RWPE1 (cell line): Measurements from ENCODE around the gene ABCA5.
"Not testable (repeated sequence)": the region's sequence is repeated elsewhere in the genome, so short reads cannot be mapped to it uniquely, and the experiment has no call there.

Source experiments
- CTCF ChIA-PET: fragments of 350-600 bp; sonication (Branson Sonifier 250); formaldehyde crosslinking; extraction: SDS; loops from one replicate; lab custom pipeline; 2021; lab: Yijun Ruan, JAX
- POLR2A ChIA-PET: fragments of 400-600 bp; formaldehyde crosslinking; extraction: SDS; loops from one replicate; lab custom pipeline; 2020; ENCODE audit warnings: antibody characterized with exemption; ENCODE audit not compliant: low non-redundant PET; lab: Yijun Ruan, JAX
- DNase-seq: peaks from one replicate; pipeline ENCODE4 v3.0.0; 2012; ENCODE audit warnings: low spot score
- H3K27ac ChIP-seq: fragments of 450-650 bp; 2 replicates; pipeline ENCODE4 v1.5.1; 2017
- CTCF ChIP-seq: fragments of 450-650 bp; conservative IDR thresholded peaks from 2 replicates; pipeline ENCODE4 v1.5.1; 2017; ENCODE audit warnings: low read depth, mild to moderate bottlenecking

Gene ABCA5

GRCh38 chr17:69213059-69213813 lies 113.7 kb downstream of the ABCA5 start:
- DNase-seq, result no peak
- POLR2A ChIA-PET, result no interaction called here
- CTCF ChIA-PET, result no interaction called here
- no peak overlapping the region for H3K27ac ChIP-seq
- TF ChIP-seq CTCF, result no peak

- no peak for DNase-seq
- ChIA-PET POLR2A (no interaction called here), CTCF (no interaction called here)
- TF ChIP-seq CTCF, result no peak
- no peak overlapping the region for H3K27ac ChIP-seq
Measured at GRCh38 chr17:69208640-69209039, 118.3 kb downstream of the ABCA5 start.

GRCh38 chr17:69207151-69207550 lies 119.8 kb downstream of the ABCA5 start:
- POLR2A ChIA-PET, result interaction anchor here (0.6 kb wide), 1 partner anchor 26 kb away, joined by 3 read pairs; no protein-coding TSS in a partner anchor

GRCh38 chr17:69198238-69198637 lies 128.7 kb downstream of the ABCA5 start:
- CTCF ChIA-PET, result no interaction called here
- TF ChIP-seq CTCF, result no peak
- H3K27ac ChIP-seq, result no peak overlapping the region
- POLR2A ChIA-PET, result no interaction called here
- DNase-seq, result no peak

More at GRCh38 chr17:69207151-69207550, 119.8 kb downstream of the ABCA5 start:
- H3K27ac ChIP-seq, result no peak overlapping the region
- no peak for DNase-seq
- CTCF ChIA-PET, result no interaction called here
- no peak for TF ChIP-seq CTCF

GRCh38 chr17:69196105-69196653 lies 130.8 kb downstream of the ABCA5 start:
- POLR2A ChIA-PET, CTCF ChIA-PET, H3K27ac ChIP-seq, DNase-seq: not testable (repeated sequence)
